Vagina (tissue), 2 donors: ENCODE measurements around the gene ELF1.

Experiments used
- POLR2A ChIP-seq, 2 donors: fragments of 450-650 bp; IDR thresholded peaks; one replicate each; pipeline ENCODE4 v1.6.1; 2017; ENCODE audit warnings: antibody characterized with exemption in 2 of 2, mild to moderate bottlenecking in 2 of 2, moderate library complexity in 2 of 2
- TF ChIP-seq, protein P1 (sequence below), 3 experiments: fragments of 450-650 bp in 2 of 3; fragments of 200-600 bp in 1 of 3; sonication (generic) in 1 of 3; IDR thresholded peaks; one replicate each; pipeline ENCODE4 v1.5.1; 2017 to 2019; ENCODE audit warnings: antibody characterized with exemption in 3 of 3, mild to moderate bottlenecking in 2 of 3, moderate library complexity in 2 of 3

- TF ChIP-seq POLR2A (IDR thresholded peaks at IDR 0.05) = no peak
- TF ChIP-seq, protein P1, sequence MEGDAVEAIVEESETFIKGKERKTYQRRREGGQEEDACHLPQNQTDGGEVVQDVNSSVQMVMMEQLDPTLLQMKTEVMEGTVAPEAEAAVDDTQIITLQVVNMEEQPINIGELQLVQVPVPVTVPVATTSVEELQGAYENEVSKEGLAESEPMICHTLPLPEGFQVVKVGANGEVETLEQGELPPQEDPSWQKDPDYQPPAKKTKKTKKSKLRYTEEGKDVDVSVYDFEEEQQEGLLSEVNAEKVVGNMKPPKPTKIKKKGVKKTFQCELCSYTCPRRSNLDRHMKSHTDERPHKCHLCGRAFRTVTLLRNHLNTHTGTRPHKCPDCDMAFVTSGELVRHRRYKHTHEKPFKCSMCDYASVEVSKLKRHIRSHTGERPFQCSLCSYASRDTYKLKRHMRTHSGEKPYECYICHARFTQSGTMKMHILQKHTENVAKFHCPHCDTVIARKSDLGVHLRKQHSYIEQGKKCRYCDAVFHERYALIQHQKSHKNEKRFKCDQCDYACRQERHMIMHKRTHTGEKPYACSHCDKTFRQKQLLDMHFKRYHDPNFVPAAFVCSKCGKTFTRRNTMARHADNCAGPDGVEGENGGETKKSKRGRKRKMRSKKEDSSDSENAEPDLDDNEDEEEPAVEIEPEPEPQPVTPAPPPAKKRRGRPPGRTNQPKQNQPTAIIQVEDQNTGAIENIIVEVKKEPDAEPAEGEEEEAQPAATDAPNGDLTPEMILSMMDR (IDR thresholded peaks at IDR 0.05) = no peak
These were observed 12.8 kb downstream of the ELF1 start for GRCh38 chr13:41006306-41006705.
